H1 (cell line): ENCODE results near the gene AVPI1.

ENCODE experiments used
- CREB1 ChIP-seq: IDR thresholded peaks from 2 replicates; pipeline ENCODE4 v1.6.1; 2012; ENCODE audit warnings: inconsistent platforms
- EZH2 ChIP-seq: fragments of 200-600 bp; sonication (generic); IDR thresholded peaks from 2 replicates; pipeline ENCODE4 v1.7.1; 2012; ENCODE audit warnings: low read depth, mild to moderate bottlenecking, moderate library complexity, low read length, inconsistent platforms; ENCODE audit not compliant: severe bottlenecking
- HDAC6 ChIP-seq: IDR thresholded peaks from one replicate; pipeline ENCODE4 v1.7.1; 2012; ENCODE audit warnings: low read depth, mild to moderate bottlenecking, inconsistent platforms, low read length, moderate library complexity
- KDM1A ChIP-seq: fragments of 200-600, 300-600 bp; sonication (generic); IDR thresholded peaks from 2 replicates; pipeline ENCODE4 v1.7.1; 2016; ENCODE audit warnings: mild to moderate bottlenecking, low read length, borderline replicate concordance
- MAFK ChIP-seq: IDR thresholded peaks from 2 replicates; pipeline ENCODE4 v1.6.1; 2012; ENCODE audit warnings: low read depth, mild to moderate bottlenecking, improper control_type of control experiment, low read length
- NRF1 ChIP-seq: IDR thresholded peaks from 2 replicates; pipeline ENCODE4 v1.6.1; 2011; ENCODE audit warnings: mild to moderate bottlenecking, low read depth, low read length, improper control_type of control experiment
- SIN3A ChIP-seq, 2 experiments: IDR thresholded peaks in 1 of 2; conservative IDR thresholded peaks in 1 of 2; 2 replicates each; pipeline ENCODE4 v1.6.1; 2011 to 2012; ENCODE audit warnings: low read length in 2 of 2, improper control_type of control experiment in 1 of 2, low read depth in 1 of 2, mild to moderate bottlenecking in 1 of 2
- TAF1 ChIP-seq: IDR thresholded peaks from 2 replicates; pipeline ENCODE4 v1.6.1; 2011; ENCODE audit warnings: mild to moderate bottlenecking, low read depth, low read length
- ZNF274 ChIP-seq: IDR thresholded peaks from 2 replicates; pipeline ENCODE4 v1.7.0; 2012; ENCODE audit warnings: low read length, borderline replicate concordance; ENCODE audit errors: extremely low read depth
- TF ChIP-seq, protein P1 (sequence below), 3 experiments: IDR thresholded peaks; 1 replicate in 2 of 3; 2 replicates in 1 of 3; pipeline versions ENCODE4 v1.5.1 to v1.6.1; 2011; ENCODE audit warnings: low read length in 3 of 3, mild to moderate bottlenecking in 3 of 3, inconsistent platforms in 2 of 3, low read depth in 1 of 3, moderate library complexity in 1 of 3; ENCODE audit not compliant: insufficient read depth in 1 of 3; ENCODE audit errors: control extremely low read depth in 1 of 3

DNA sequence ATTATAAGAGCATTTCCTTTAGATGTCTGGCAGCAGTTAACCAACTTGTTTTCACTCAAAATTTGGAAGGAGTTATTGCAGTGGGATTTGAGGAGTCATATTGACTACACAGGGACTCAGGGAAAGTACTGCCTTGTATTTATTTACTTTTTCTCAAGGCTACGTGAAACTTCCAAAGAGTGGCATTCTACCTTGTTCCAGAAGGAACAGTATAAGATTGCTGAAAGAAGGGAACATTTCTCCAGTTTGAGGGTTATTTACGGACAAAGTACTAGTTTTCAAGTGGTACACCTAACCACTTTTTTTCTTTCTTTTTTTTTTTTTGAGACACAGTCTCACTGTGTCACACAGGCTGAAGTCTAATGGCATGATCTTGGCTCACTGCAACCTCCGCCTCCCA lies 58.8 kb downstream of the AVPI1 start:
- no peak for TF ChIP-seq NRF1
- TF ChIP-seq, protein P1, sequence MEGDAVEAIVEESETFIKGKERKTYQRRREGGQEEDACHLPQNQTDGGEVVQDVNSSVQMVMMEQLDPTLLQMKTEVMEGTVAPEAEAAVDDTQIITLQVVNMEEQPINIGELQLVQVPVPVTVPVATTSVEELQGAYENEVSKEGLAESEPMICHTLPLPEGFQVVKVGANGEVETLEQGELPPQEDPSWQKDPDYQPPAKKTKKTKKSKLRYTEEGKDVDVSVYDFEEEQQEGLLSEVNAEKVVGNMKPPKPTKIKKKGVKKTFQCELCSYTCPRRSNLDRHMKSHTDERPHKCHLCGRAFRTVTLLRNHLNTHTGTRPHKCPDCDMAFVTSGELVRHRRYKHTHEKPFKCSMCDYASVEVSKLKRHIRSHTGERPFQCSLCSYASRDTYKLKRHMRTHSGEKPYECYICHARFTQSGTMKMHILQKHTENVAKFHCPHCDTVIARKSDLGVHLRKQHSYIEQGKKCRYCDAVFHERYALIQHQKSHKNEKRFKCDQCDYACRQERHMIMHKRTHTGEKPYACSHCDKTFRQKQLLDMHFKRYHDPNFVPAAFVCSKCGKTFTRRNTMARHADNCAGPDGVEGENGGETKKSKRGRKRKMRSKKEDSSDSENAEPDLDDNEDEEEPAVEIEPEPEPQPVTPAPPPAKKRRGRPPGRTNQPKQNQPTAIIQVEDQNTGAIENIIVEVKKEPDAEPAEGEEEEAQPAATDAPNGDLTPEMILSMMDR (IDR thresholded peaks at IDR 0.05; ENCODE audit: control extremely low read depth in 1 of 3, insufficient read depth in 1 of 3, low read depth in 1 of 3, low read length in 3 of 3): no peak
- TF ChIP-seq SIN3A (conservative IDR thresholded peaks at IDR 0.05 in 1 of 2, IDR thresholded peaks at IDR 0.05 in 1 of 2; ENCODE audit: low read depth in 1 of 2, low read length in 2 of 2): no peak
- TF ChIP-seq TAF1: no peak
- TF ChIP-seq CREB1: no peak
- TF ChIP-seq MAFK: no peak
- no peak for TF ChIP-seq HDAC6
- no peak for TF ChIP-seq EZH2
- no peak for TF ChIP-seq ZNF274
- TF ChIP-seq KDM1A: no peak
